ENCODE data around the gene SPTBN5.

Gene SPTBN5

DNA sequence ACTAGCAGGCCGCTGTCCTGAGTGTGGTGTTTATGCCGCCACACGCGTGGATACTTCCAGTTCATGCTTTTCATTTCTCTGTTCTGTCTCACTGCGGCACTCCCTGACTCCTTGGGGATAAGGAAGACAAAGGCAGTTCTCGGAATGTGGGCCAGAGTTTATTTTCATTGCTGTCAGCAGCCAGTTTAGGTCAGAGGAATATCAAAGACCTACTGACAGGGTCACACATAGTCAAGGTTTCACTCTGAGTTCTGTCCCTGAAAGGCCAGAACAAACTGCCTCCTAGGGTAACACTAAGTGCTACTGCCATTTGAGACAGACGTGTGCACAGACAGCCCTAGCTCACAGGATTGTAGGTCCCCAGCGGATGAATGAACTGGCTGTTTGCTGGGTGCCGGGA is 27.3 kb upstream of the SPTBN5 start:
- no peak overlapping the region for H3K27ac ChIP-seq (ENCODE audit: insufficient read depth in 1 of 2, low read depth in 1 of 2, low read length in 2 of 2, poor library complexity in 1 of 2, severe bottlenecking in 2 of 2)
- ChIA-PET CTCF (interaction anchor here (1.0 to 1.2 kb wide), 3 partner anchors 12 to 147 kb away, joined by 3 read pairs; partner anchors contain the start of gene MAPKBP1), POLR2A (no interaction called here)

GRCh38 chr15:41919954-41920538 is 26.2 kb upstream of the SPTBN5 start:
- peaks cover 11 to 39% (median 24%) of the 10 kb centered on the region in 4 experiments for H3K4me1 ChIP-seq (ENCODE audit: control extremely low read depth in 1 of 4, control insufficient read depth in 4 of 4, insufficient read depth in 4 of 4, low read length in 3 of 4)
- CTCF ChIA-PET, result interaction anchor here (1.0 kb wide), 1 partner anchor 146 kb away, joined by 3 read pairs; the partner anchor contains the start of gene MAPKBP1
- no peak overlapping the region for H3K4me3 ChIP-seq (ENCODE audit: control insufficient read depth in 1 of 7, extremely low read depth in 1 of 7, insufficient read depth in 4 of 7, low read depth in 2 of 7, low read length in 6 of 7)
- DNase-seq, result no peak
- H3K9me3 ChIP-seq (ENCODE audit: control extremely low read depth in 1 of 5, control insufficient read depth in 4 of 5, insufficient read depth in 2 of 5, low read depth in 1 of 5, low read length in 4 of 5), result no peaks in the 10 kb centered on the region
- H3K27me3 ChIP-seq (replicated peaks in 2 of 5; ENCODE audit: control insufficient read depth in 4 of 5, insufficient read depth in 5 of 5, low read length in 4 of 5), result no peaks in the 10 kb centered on the region
- POLR2A ChIA-PET, result no interaction called here
- H3K36me3 ChIP-seq (ENCODE audit: control insufficient read depth in 4 of 4, insufficient read depth in 4 of 4, low read length in 3 of 4), result no peaks in the 10 kb centered on the region
- WGBS (ENCODE audit: insufficient coverage), result 100% methylated on average over 2 of the region's 3 CpGs
- no peak overlapping the region for H3K27ac ChIP-seq (ENCODE audit: insufficient read depth in 1 of 2, low read depth in 1 of 2, low read length in 2 of 2, poor library complexity in 1 of 2, severe bottlenecking in 2 of 2)

More for the DNA sequence above, 27.3 kb upstream of the SPTBN5 start:
- H3K4me1 ChIP-seq (ENCODE audit: control extremely low read depth in 1 of 4, control insufficient read depth in 4 of 4, insufficient read depth in 4 of 4, low read length in 3 of 4), result peaks cover 8 to 30% (median 18%) of the 10 kb centered on the region in 4 experiments
- no peaks in the 10 kb centered on the region for H3K9me3 ChIP-seq (ENCODE audit: control extremely low read depth in 1 of 5, control insufficient read depth in 4 of 5, insufficient read depth in 2 of 5, low read depth in 1 of 5, low read length in 4 of 5)
- H3K36me3 ChIP-seq (ENCODE audit: control insufficient read depth in 4 of 4, insufficient read depth in 4 of 4, low read length in 3 of 4), result no peaks in the 10 kb centered on the region
- DNase-seq, result no peak
- no peaks in the 10 kb centered on the region for H3K27me3 ChIP-seq (replicated peaks in 2 of 5; ENCODE audit: control insufficient read depth in 4 of 5, insufficient read depth in 5 of 5, low read length in 4 of 5)
- WGBS (ENCODE audit: insufficient coverage), result 100% methylated on average over 9 of the region's 9 CpGs
- H3K4me3 ChIP-seq (ENCODE audit: control insufficient read depth in 1 of 7, extremely low read depth in 1 of 7, insufficient read depth in 4 of 7, low read depth in 2 of 7, low read length in 6 of 7), result no peak overlapping the region

GRCh38 chr15:41919201-41919820 is 25.5 kb upstream of the SPTBN5 start:
- Histone ChIP-seq H3K9me3 (ENCODE audit: control extremely low read depth in 1 of 5, control insufficient read depth in 4 of 5, insufficient read depth in 2 of 5, low read depth in 1 of 5, low read length in 4 of 5) (no peaks in the 10 kb centered on the region), H3K36me3 (ENCODE audit: control insufficient read depth in 4 of 4, insufficient read depth in 4 of 4, low read length in 3 of 4) (no peaks in the 10 kb centered on the region), H3K27ac (ENCODE audit: insufficient read depth in 1 of 2, low read depth in 1 of 2, low read length in 2 of 2, poor library complexity in 1 of 2, severe bottlenecking in 2 of 2) (no peak overlapping the region), H3K27me3 (replicated peaks in 2 of 5; ENCODE audit: control insufficient read depth in 4 of 5, insufficient read depth in 5 of 5, low read length in 4 of 5) (no peaks in the 10 kb centered on the region), H3K4me1 (ENCODE audit: control extremely low read depth in 1 of 4, control insufficient read depth in 4 of 4, insufficient read depth in 4 of 4, low read length in 3 of 4) (peaks cover 11 to 39% (median 24%) of the 10 kb centered on the region in 4 experiments), H3K4me3 (ENCODE audit: control insufficient read depth in 1 of 7, extremely low read depth in 1 of 7, insufficient read depth in 4 of 7, low read depth in 2 of 7, low read length in 6 of 7) (no peak overlapping the region)
- CTCF ChIA-PET, result interaction anchor here (1.4 to 1.7 kb wide), 2 partner anchors 12 to 14 kb away, joined by 3 to 4 read pairs; no protein-coding TSS in a partner anchor
- DNase-seq, result no peak
- WGBS (ENCODE audit: insufficient coverage), result 97% methylated on average over 30 of the region's 30 CpGs
- POLR2A ChIA-PET, result interaction anchor here (0.6 kb wide), 1 partner anchor 133 kb away, joined by 3 read pairs; no protein-coding TSS in a partner anchor

GRCh38 chr15:41918506-41919126 is 24.8 kb upstream of the SPTBN5 start:
- Histone ChIP-seq H3K27me3 (replicated peaks in 2 of 5; ENCODE audit: control insufficient read depth in 4 of 5, insufficient read depth in 5 of 5, low read length in 4 of 5) (no peaks in the 10 kb centered on the region), H3K4me3 (ENCODE audit: control insufficient read depth in 1 of 7, extremely low read depth in 1 of 7, insufficient read depth in 4 of 7, low read depth in 2 of 7, low read length in 6 of 7) (no peak overlapping the region), H3K36me3 (ENCODE audit: control insufficient read depth in 4 of 4, insufficient read depth in 4 of 4, low read length in 3 of 4) (no peaks in the 10 kb centered on the region), H3K27ac (ENCODE audit: insufficient read depth in 1 of 2, low read depth in 1 of 2, low read length in 2 of 2, poor library complexity in 1 of 2, severe bottlenecking in 2 of 2) (no peak overlapping the region), H3K4me1 (ENCODE audit: control extremely low read depth in 1 of 4, control insufficient read depth in 4 of 4, insufficient read depth in 4 of 4, low read length in 3 of 4) (peaks cover 11 to 39% (median 24%) of the 10 kb centered on the region in 4 experiments), H3K9me3 (ENCODE audit: control extremely low read depth in 1 of 5, control insufficient read depth in 4 of 5, insufficient read depth in 2 of 5, low read depth in 1 of 5, low read length in 4 of 5) (no peaks in the 10 kb centered on the region)
- ChIA-PET CTCF (interaction anchor here (1.4 to 1.7 kb wide), 2 partner anchors 11 to 14 kb away, joined by 3 to 4 read pairs; no protein-coding TSS in a partner anchor), POLR2A (interaction anchor here (0.6 kb wide), 1 partner anchor 134 kb away, joined by 3 read pairs; no protein-coding TSS in a partner anchor)
- DNase-seq, result no peak
- WGBS (ENCODE audit: insufficient coverage), result 100% methylated on average over 3 of the region's 8 CpGs

GRCh38 chr15:41917767-41918430 is 24.0 kb upstream of the SPTBN5 start:
- Histone ChIP-seq H3K27ac (ENCODE audit: insufficient read depth in 1 of 2, low read depth in 1 of 2, low read length in 2 of 2, poor library complexity in 1 of 2, severe bottlenecking in 2 of 2) (no peak overlapping the region), H3K36me3 (ENCODE audit: control insufficient read depth in 4 of 4, insufficient read depth in 4 of 4, low read length in 3 of 4) (no peaks in the 10 kb centered on the region), H3K4me1 (ENCODE audit: control extremely low read depth in 1 of 4, control insufficient read depth in 4 of 4, insufficient read depth in 4 of 4, low read length in 3 of 4) (peaks cover 11 to 39% (median 24%) of the 10 kb centered on the region in 4 experiments), H3K4me3 (ENCODE audit: control insufficient read depth in 1 of 7, extremely low read depth in 1 of 7, insufficient read depth in 4 of 7, low read depth in 2 of 7, low read length in 6 of 7) (no peak overlapping the region), H3K9me3 (ENCODE audit: control extremely low read depth in 1 of 5, control insufficient read depth in 4 of 5, insufficient read depth in 2 of 5, low read depth in 1 of 5, low read length in 4 of 5) (no peaks in the 10 kb centered on the region), H3K27me3 (replicated peaks in 2 of 5; ENCODE audit: control insufficient read depth in 4 of 5, insufficient read depth in 5 of 5, low read length in 4 of 5) (no peaks in the 10 kb centered on the region)
- CTCF ChIA-PET, result interaction anchor here (0.7 to 1.7 kb wide), 4 partner anchors 11 to 147 kb away, joined by 3 to 4 read pairs (median 4); no protein-coding TSS in a partner anchor
- POLR2A ChIA-PET, result no interaction called here
- WGBS (ENCODE audit: insufficient coverage), result 78% methylated on average over 6 of the region's 10 CpGs
- DNase-seq, result peak; percentile 34 to 71 (median 62)

DNA sequence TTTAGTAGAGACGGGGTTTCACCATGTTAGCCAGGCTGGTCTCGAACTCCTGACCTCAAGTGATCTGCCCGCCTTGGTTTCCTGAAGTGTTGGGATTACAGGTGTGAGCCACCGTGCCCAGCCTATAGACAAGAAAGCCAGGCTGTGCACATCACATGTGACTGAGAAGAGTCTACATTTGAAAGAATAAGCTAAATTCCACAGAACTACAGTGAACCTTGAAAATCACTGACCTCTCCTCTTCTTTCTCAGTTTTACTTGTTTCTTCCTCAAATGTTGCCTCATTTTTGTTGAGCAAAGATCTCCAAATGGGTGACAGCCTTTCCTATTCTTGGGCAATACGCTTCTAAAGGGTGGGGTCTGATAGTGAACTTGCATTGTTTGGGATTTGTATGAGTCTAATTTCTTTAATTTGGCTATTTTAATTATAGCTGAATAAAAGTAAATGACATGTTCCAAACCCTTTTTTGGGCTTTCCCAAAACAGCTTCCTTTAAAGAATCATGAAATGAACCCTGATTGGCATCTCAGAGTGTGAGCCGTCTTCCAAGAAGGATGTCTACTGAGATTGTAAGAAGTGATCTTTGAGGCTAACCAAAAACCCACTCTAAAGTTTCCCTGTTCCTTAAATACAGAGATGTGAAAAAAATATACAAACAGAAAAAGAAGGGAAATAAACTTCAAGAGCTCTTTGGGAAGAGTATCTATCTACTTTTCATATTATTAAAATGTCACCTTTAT is 21.6 kb upstream of the SPTBN5 start:
- Histone ChIP-seq H3K36me3 (ENCODE audit: control insufficient read depth in 4 of 4, insufficient read depth in 4 of 4, low read length in 3 of 4) (peaks cover 0 to 2% (median under 1%) of the 10 kb centered on the region in 4 experiments), H3K27me3 (replicated peaks in 2 of 5; ENCODE audit: control insufficient read depth in 4 of 5, insufficient read depth in 5 of 5, low read length in 4 of 5) (no peaks in the 10 kb centered on the region), H3K4me3 (ENCODE audit: control insufficient read depth in 1 of 7, extremely low read depth in 1 of 7, insufficient read depth in 4 of 7, low read depth in 2 of 7, low read length in 6 of 7) (no peak overlapping the region), H3K4me1 (ENCODE audit: control extremely low read depth in 1 of 4, control insufficient read depth in 4 of 4, insufficient read depth in 4 of 4, low read length in 3 of 4) (peaks cover 11 to 28% (median 24%) of the 10 kb centered on the region in 4 experiments), H3K9me3 (ENCODE audit: control extremely low read depth in 1 of 5, control insufficient read depth in 4 of 5, insufficient read depth in 2 of 5, low read depth in 1 of 5, low read length in 4 of 5) (no peaks in the 10 kb centered on the region), H3K27ac (ENCODE audit: insufficient read depth in 1 of 2, low read depth in 1 of 2, low read length in 2 of 2, poor library complexity in 1 of 2, severe bottlenecking in 2 of 2) (no peak overlapping the region)
- DNase-seq, result no peak
- WGBS (ENCODE audit: insufficient coverage), result 100% methylated on average over 4 of the region's 6 CpGs
- ChIA-PET POLR2A (interaction anchor here (0.7 kb wide), 1 partner anchor 42 kb away, joined by 5 read pairs; no protein-coding TSS in a partner anchor), CTCF (interaction anchor here (0.8 to 2.9 kb wide), 12 partner anchors 9 to 312 kb away, joined by 3 to 14 read pairs (median 4); no protein-coding TSS in a partner anchor)

All from common myeloid progenitor, CD34-positive (primary cell).